H1 (cell line): ENCODE data around the gene MCCC1. TPM values are rescaled to one million over a fixed set of nuclear protein-coding genes. Genes with fewer than 3 reads are reported as not detected.

Experiments used
- CTCF ChIA-PET: fragments of 300-600 bp; sonication (Branson Sonifier 250); formaldehyde crosslinking; loops from one replicate; lab custom pipeline; 2021; ENCODE audit not compliant: partially characterized antibody; lab: Charles Lee
- POLR2A ChIA-PET: fragments of 300-600 bp; sonication (Branson Sonifier 250); formaldehyde crosslinking; loops from one replicate; lab custom pipeline; 2021; ENCODE audit warnings: inconsistent platforms; ENCODE audit not compliant: partially characterized antibody; lab: Charles Lee
- DNase-seq, 2 experiments: peaks; one replicate each; pipeline versions ENCODE4 v3.0.0 to v3.0.0-alpha.2; 2010 to 2022; ENCODE audit warnings: low spot score in 2 of 2, low read depth in 1 of 2, mixed read lengths in 1 of 2
- FAIRE-seq: peaks from 2 replicates; lab custom pipeline; 2011; peaks lifted over from hg19 to GRCh38; lab: Jason Lieb, UNC
- H2AFZ ChIP-seq: 2 replicates; pipeline ENCODE4 v1.8.1; 2012; ENCODE audit warnings: low read length, inconsistent platforms
- H2AK5ac ChIP-seq: 2 replicates; pipeline ENCODE4 v1.6.1; 2013; ENCODE audit warnings: low read depth, low read length
- H2BK120ac ChIP-seq: replicated peaks from 2 replicates; pipeline ENCODE3; 2013; ENCODE audit warnings: low read depth, low read length, inconsistent platforms
- H2BK12ac ChIP-seq: 2 replicates; pipeline ENCODE4 v1.6.1; 2013; ENCODE audit warnings: low read depth, low read length
- H2BK15ac ChIP-seq: 2 replicates; pipeline ENCODE4 v1.6.1; 2013; ENCODE audit warnings: low read length
- H2BK20ac ChIP-seq: 2 replicates; pipeline ENCODE4 v1.6.1; 2013; ENCODE audit warnings: low read length
- H2BK5ac ChIP-seq: 2 replicates; pipeline ENCODE4 v1.6.1; 2013; ENCODE audit warnings: low read depth, low read length
- H3K14ac ChIP-seq: 2 replicates; pipeline ENCODE4 v1.6.1; 2013; ENCODE audit warnings: inconsistent platforms; ENCODE audit not compliant: insufficient read length
- H3K18ac ChIP-seq: 2 replicates; pipeline ENCODE4 v1.6.1; 2013; ENCODE audit warnings: low read length; ENCODE audit errors: extremely low read depth
- H3K23ac ChIP-seq: 2 replicates; pipeline ENCODE4 v1.6.1; 2013; ENCODE audit warnings: inconsistent platforms; ENCODE audit not compliant: insufficient read length
- H3K23me2 ChIP-seq: 2 replicates; pipeline ENCODE4 v1.6.1; 2013; ENCODE audit warnings: low read depth, low read length
- H3K27ac ChIP-seq: 2 replicates; pipeline ENCODE4 v1.6.1; 2011; ENCODE audit warnings: low read depth, low read length, inconsistent platforms
- H3K27me3 ChIP-seq, 4 experiments: replicated peaks in 1 of 4; 1 replicate in 1 of 4; 2 replicates in 3 of 4; pipeline versions ENCODE4 v1.6.1 to v1.8.1; 2011 to 2013; ENCODE audit warnings: low read length in 3 of 4, mild to moderate bottlenecking in 3 of 4, inconsistent platforms in 2 of 4, mixed read lengths in 2 of 4, moderate library complexity in 1 of 4; ENCODE audit not compliant: control insufficient read depth in 3 of 4, insufficient read depth in 3 of 4; ENCODE audit errors: extremely low read depth in 1 of 4
- H3K36me3 ChIP-seq, 4 experiments: 2 replicates each; pipeline versions ENCODE4 v1.6.1 to v1.8.1; 2011 to 2013; ENCODE audit warnings: mild to moderate bottlenecking in 4 of 4, low read length in 3 of 4, moderate library complexity in 2 of 4, control low read depth in 1 of 4, inconsistent platforms in 1 of 4; ENCODE audit not compliant: insufficient read depth in 4 of 4, control insufficient read depth in 2 of 4
- H3K4ac ChIP-seq: replicated peaks from 2 replicates; pipeline ENCODE3; 2013; ENCODE audit warnings: low read length, low read depth, mixed read lengths, inconsistent platforms; ENCODE audit not compliant: insufficient read length
- H3K4me1 ChIP-seq, 4 experiments: replicated peaks in 1 of 4; 1 replicate in 1 of 4; 2 replicates in 3 of 4; pipeline versions ENCODE4 v1.6.1 to v1.8.1; 2011 to 2013; ENCODE audit warnings: low read length in 3 of 4, inconsistent platforms in 2 of 4, mixed read lengths in 1 of 4; ENCODE audit not compliant: insufficient read depth in 4 of 4, control insufficient read depth in 3 of 4
- H3K4me2 ChIP-seq, 2 experiments: 2 replicates each; pipeline versions ENCODE4 v1.6.1 to v1.8.1; 2011 to 2013; ENCODE audit warnings: low read depth in 2 of 2, low read length in 2 of 2, control low read depth in 1 of 2, inconsistent platforms in 1 of 2, mild to moderate bottlenecking in 1 of 2; ENCODE audit not compliant: insufficient read depth in 1 of 2
- H3K4me3 ChIP-seq, 4 experiments: fragments of 200-600, 300-600 bp in 1 of 4; sonication (generic), shearing (Covaris generic), sonication (Bioruptor Twin) in 1 of 4; 2 replicates each; pipeline versions ENCODE4 v1.5.1 to v1.8.1; 2011 to 2016; ENCODE audit warnings: low read length in 4 of 4, low read depth in 3 of 4, control low read depth in 2 of 4, inconsistent platforms in 2 of 4, mild to moderate bottlenecking in 2 of 4, mixed read lengths in 1 of 4, moderate library complexity in 1 of 4; ENCODE audit not compliant: insufficient read depth in 2 of 4; ENCODE audit errors: extremely low read depth in 1 of 4
- H3K56ac ChIP-seq: replicated peaks from 2 replicates; pipeline ENCODE3; 2013; ENCODE audit warnings: low read depth, mild to moderate bottlenecking, mixed read lengths, low read length, inconsistent platforms; ENCODE audit not compliant: insufficient read length
- H3K79me1 ChIP-seq: 2 replicates; pipeline ENCODE4 v1.6.1; 2013; ENCODE audit warnings: low read depth, low read length, control low read depth
- H3K79me2 ChIP-seq, 2 experiments: 2 replicates each; pipeline versions ENCODE4 v1.6.1 to v1.8.1; 2012 to 2013; ENCODE audit warnings: low read length in 2 of 2, mild to moderate bottlenecking in 2 of 2, inconsistent platforms in 1 of 2; ENCODE audit not compliant: insufficient read depth in 2 of 2, control insufficient read depth in 1 of 2
- H3K9ac ChIP-seq, 4 experiments: replicated peaks in 1 of 4; 1 replicate in 1 of 4; 2 replicates in 3 of 4; pipeline versions ENCODE4 v1.6.1 to v1.8.1; 2011 to 2013; ENCODE audit warnings: low read depth in 3 of 4, low read length in 3 of 4, control low read depth in 2 of 4, mild to moderate bottlenecking in 2 of 4, moderate library complexity in 2 of 4, inconsistent platforms in 1 of 4; ENCODE audit errors: extremely low read depth in 1 of 4
- H3K9me3 ChIP-seq, 2 experiments: 2 replicates each; pipeline versions ENCODE4 v1.6.1 to v1.8.1; 2012 to 2013; ENCODE audit warnings: mild to moderate bottlenecking in 2 of 2, moderate library complexity in 2 of 2, control low read depth in 1 of 2, inconsistent platforms in 1 of 2, low read depth in 1 of 2, low read length in 1 of 2, mixed read lengths in 1 of 2; ENCODE audit not compliant: insufficient read depth in 2 of 2
- H4K20me1 ChIP-seq, 2 experiments: replicated peaks in 1 of 2; 2 replicates each; pipeline versions ENCODE3 to v1.8.1; 2011 to 2013; ENCODE audit warnings: inconsistent platforms in 2 of 2, low read length in 2 of 2, mild to moderate bottlenecking in 1 of 2; ENCODE audit not compliant: insufficient read depth in 2 of 2, control insufficient read depth in 1 of 2
- H4K5ac ChIP-seq: 2 replicates; pipeline ENCODE4 v1.6.1; 2013; ENCODE audit warnings: low read length, low read depth, mixed read lengths, inconsistent platforms; ENCODE audit not compliant: insufficient read length
- H4K8ac ChIP-seq: 2 replicates; pipeline ENCODE4 v1.8.0; 2013; ENCODE audit warnings: mild to moderate bottlenecking, moderate library complexity, low read length, inconsistent platforms; ENCODE audit not compliant: insufficient read depth; ENCODE audit errors: extremely low read depth
- H4K91ac ChIP-seq: replicated peaks from 2 replicates; pipeline ENCODE3; 2013; ENCODE audit warnings: low read length, mixed read lengths, inconsistent platforms; ENCODE audit not compliant: insufficient read length
- ASH2L ChIP-seq: fragments of 200-600, 300-600 bp; sonication (generic); IDR thresholded peaks from one replicate; pipeline ENCODE4 v1.7.1; 2017; ENCODE audit warnings: low read length
- CEBPB ChIP-seq: IDR thresholded peaks from 2 replicates; pipeline ENCODE4 v1.6.1; 2012; ENCODE audit warnings: low read depth, low read length
- CHD1 ChIP-seq: IDR thresholded peaks from 2 replicates; pipeline ENCODE4 v1.6.1; 2012; ENCODE audit warnings: low read depth, low read length, improper control_type of control experiment
- CREB1 ChIP-seq: IDR thresholded peaks from 2 replicates; pipeline ENCODE4 v1.6.1; 2012; ENCODE audit warnings: inconsistent platforms
- GABPA ChIP-seq: IDR thresholded peaks from 2 replicates; pipeline ENCODE4 v1.6.1; 2011; ENCODE audit warnings: mild to moderate bottlenecking, low read length, moderate library complexity, borderline replicate concordance; ENCODE audit not compliant: insufficient read depth
- HDAC6 ChIP-seq: IDR thresholded peaks from one replicate; pipeline ENCODE4 v1.7.1; 2012; ENCODE audit warnings: low read depth, mild to moderate bottlenecking, inconsistent platforms, low read length, moderate library complexity
- JUND ChIP-seq: IDR thresholded peaks from 2 replicates; pipeline ENCODE4 v1.6.1; 2011; ENCODE audit warnings: mild to moderate bottlenecking, improper control_type of control experiment, low read length
- KDM4A ChIP-seq: IDR thresholded peaks from one replicate; pipeline ENCODE4 v1.7.1; 2012; ENCODE audit warnings: low read depth, mild to moderate bottlenecking, moderate library complexity, low read length, inconsistent platforms; ENCODE audit not compliant: severe bottlenecking
- MAFK ChIP-seq: IDR thresholded peaks from 2 replicates; pipeline ENCODE4 v1.6.1; 2012; ENCODE audit warnings: low read depth, mild to moderate bottlenecking, improper control_type of control experiment, low read length
- SUZ12 ChIP-seq: fragments of 200-600 bp; sonication (generic); IDR thresholded peaks from 2 replicates; pipeline ENCODE4 v1.6.1; 2012; ENCODE audit warnings: mild to moderate bottlenecking, inconsistent platforms, low read length, moderate library complexity, mixed read lengths
- TCF12 ChIP-seq: IDR thresholded peaks from 2 replicates; pipeline ENCODE4 v1.6.1; 2011; ENCODE audit warnings: low read depth, mild to moderate bottlenecking, low read length
- WGBS, 2 experiments: shearing (Covaris generic) in 1 of 2; methylation state at CpG; one replicate each; pipeline versions ENCODE4 v1.1.6 to v1.1.7; 2013 to 2015; ENCODE audit warnings: low lambda C conversion rate in 2 of 2, mixed read lengths in 2 of 2, inconsistent platforms in 1 of 2, low coverage in 1 of 2, missing lambda C conversion rate in 1 of 2; ENCODE audit not compliant: insufficient replicate concordance in 2 of 2, insufficient coverage in 1 of 2, insufficient read length in 1 of 2; ENCODE audit errors: extremely low coverage in 1 of 2, missing lambda C conversion rate in 1 of 2; 5-methylcytosine and 5-hydroxymethylcytosine counted together
- polyA plus RNA-seq, 7 experiments: library from polyadenylated mRNA; depleted of rRNA in 3 of 7; stranded (reverse) in 5 of 7; unstranded in 2 of 7; fragments of >200 nt in 5 of 7; fragments of 200-250 nt in 2 of 7; gene quantifications; 1 replicate in 5 of 7; 2 replicates in 1 of 7; 4 replicates in 1 of 7; pipeline versions ENCODE4 v1.2.1 to v1.2.3, GENCODE V29; 2011 to 2013; ENCODE audit warnings: missing spikeins in 2 of 7, mixed read lengths in 2 of 7
- total RNA-seq: library from RNA; stranded (reverse); fragmentation: NEBNext Ultra II Directional; extraction: Animal tissue kit (Norgen Biotek cat#: 25700); gene quantifications from 2 replicates; pipeline ENCODE4 v1.2.1, GENCODE V29; 2021
- TF ChIP-seq, protein P1 (sequence below): IDR thresholded peaks from 2 replicates; pipeline ENCODE4 v1.6.1; 2012; ENCODE audit warnings: inconsistent platforms
- TF ChIP-seq, protein P2 (sequence below): IDR thresholded peaks from 2 replicates; pipeline ENCODE4 v1.6.1; 2011; ENCODE audit warnings: low read depth, mild to moderate bottlenecking, low read length; ENCODE audit not compliant: insufficient read depth

Gene MCCC1
- total and polyA plus RNA-seq, 2 of the 8 experiments (the other 6 are each of a cell fraction or from before 2014, with no cell fraction given): 10.8 to 21.5 TPM

DNA sequence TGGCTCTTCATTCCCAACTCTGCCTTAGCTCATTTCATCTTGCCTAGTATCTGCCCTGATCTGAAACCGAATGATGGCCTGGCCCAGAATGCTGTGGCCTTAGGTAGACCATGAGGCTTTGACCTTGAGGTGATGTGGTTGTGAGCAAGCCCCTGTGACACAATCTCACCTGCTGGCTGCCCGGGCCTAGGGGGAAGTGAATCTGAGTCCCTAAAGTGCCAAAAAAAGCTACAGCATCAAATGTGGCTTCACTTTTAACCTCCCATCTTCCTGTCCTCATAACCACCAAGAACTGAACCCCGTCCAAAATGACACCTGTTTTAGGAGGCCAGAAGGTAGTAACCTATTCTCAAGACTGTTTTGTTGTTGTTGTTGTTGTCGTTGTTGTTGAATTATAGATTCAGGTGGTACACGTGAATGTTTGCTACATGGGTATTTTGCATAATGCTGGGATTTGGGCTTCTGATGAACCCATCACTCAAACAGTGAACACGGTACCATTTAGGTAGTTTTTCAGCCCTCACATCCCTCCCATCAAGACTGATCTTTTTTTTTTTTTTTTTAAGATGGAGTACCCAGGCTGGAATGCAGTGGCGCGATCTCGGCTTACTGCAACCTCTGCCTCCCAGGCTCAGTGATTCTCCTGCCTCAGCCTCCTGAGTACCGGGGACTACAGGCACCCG, 54.6 kb downstream of the MCCC1 start:
- Histone ChIP-seq H4K20me1 (peaks cover 0 to 2% of the 10 kb centered on the region in 2 experiments), H3K36me3 (peaks cover 0 to 22% (median 5%) of the 10 kb centered on the region in 4 experiments; a peak in 5 of 8 replicates), H3K27me3 (no peaks in the 10 kb centered on the region), H3K9me3 (no peaks in the 10 kb centered on the region), H3K4me3 (no peak overlapping the region), H3K4me1 (no peaks in the 10 kb centered on the region), H3K9ac (no peak overlapping the region), H2BK120ac (no peak overlapping the region), H3K18ac (no peak overlapping the region), H4K5ac (no peak overlapping the region), H3K27ac (no peak overlapping the region), H4K91ac (no peak overlapping the region), H3K4me2 (no peak overlapping the region), H3K14ac (no peak overlapping the region), H3K23me2 (no peaks in the 10 kb centered on the region), H2BK12ac (no peak overlapping the region), H3K79me1 (no peaks in the 10 kb centered on the region), H3K4ac (no peak overlapping the region), H3K23ac (no peak overlapping the region), H2AFZ (no peak overlapping the region), H2BK20ac (no peak overlapping the region), H3K79me2 (no peaks in the 10 kb centered on the region), H3K56ac (no peak overlapping the region), H2AK5ac (no peak overlapping the region), H2BK15ac (no peak overlapping the region), H2BK5ac (no peak overlapping the region), H4K8ac (no peak overlapping the region)
- WGBS, 2 experiments: 92% methylated on average over 11 of the region's 11 CpGs; no CpG with 5 or more reads in 1 of the 2 experiments
- ChIA-PET CTCF (interaction anchor here (1.0 to 1.5 kb wide), 2 partner anchors 79 to 137 kb away, joined by 3 to 4 read pairs; no protein-coding TSS in a partner anchor), POLR2A (no interaction called here)
- DNase-seq (no peak), FAIRE-seq (no peak)
- no peak for TF ChIP-seq SUZ12
- TF ChIP-seq, protein P1, sequence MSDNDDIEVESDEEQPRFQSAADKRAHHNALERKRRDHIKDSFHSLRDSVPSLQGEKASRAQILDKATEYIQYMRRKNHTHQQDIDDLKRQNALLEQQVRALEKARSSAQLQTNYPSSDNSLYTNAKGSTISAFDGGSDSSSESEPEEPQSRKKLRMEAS: no peak
- TF ChIP-seq, protein P2, sequence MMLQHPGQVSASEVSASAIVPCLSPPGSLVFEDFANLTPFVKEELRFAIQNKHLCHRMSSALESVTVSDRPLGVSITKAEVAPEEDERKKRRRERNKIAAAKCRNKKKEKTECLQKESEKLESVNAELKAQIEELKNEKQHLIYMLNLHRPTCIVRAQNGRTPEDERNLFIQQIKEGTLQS: no peak
- TF ChIP-seq ASH2L: no peak
- TF ChIP-seq TCF12: no peak
- TF ChIP-seq CREB1: no peak
- TF ChIP-seq HDAC6: no peak
- no peak for TF ChIP-seq MAFK
- TF ChIP-seq KDM4A: no peak
- TF ChIP-seq JUND: no peak
- TF ChIP-seq GABPA: no peak
- no peak for TF ChIP-seq CHD1
- TF ChIP-seq CEBPB: no peak
